Upper lobe of left lung (tissue), 6 donors: Measurements from ENCODE around the gene KCNQ2. TPM values are rescaled to one million over a fixed set of nuclear protein-coding genes. Genes with fewer than 3 reads are reported as not detected.

Experiments
- ATAC-seq, 2 donors: fragments of 200-7000 bp; cut with Tn5 transposase; one replicate each; pipeline ENCODE4 v1.9.1; 2022; ENCODE audit warnings: mild to moderate bottlenecking in 2 of 2, moderate library complexity in 2 of 2; ENCODE audit not compliant: low FRiP score in 2 of 2
- DNase-seq, 2 donors: peaks; one replicate each; pipeline ENCODE4 v3.0.0-alpha.2; 2019 to 2020
- H3K27ac ChIP-seq, 4 donors: fragments of 200-600 bp; sonication (generic); one replicate each; pipeline ENCODE4 v1.5.1; 2016 to 2019
- H3K27me3 ChIP-seq, 4 donors: fragments of 200-600 bp; sonication (generic); one replicate each; pipeline ENCODE4 v1.5.1; 2017 to 2019
- H3K36me3 ChIP-seq, 4 donors: fragments of 200-600 bp; sonication (generic); one replicate each; pipeline ENCODE4 v1.5.1; 2016 to 2019
- H3K4me1 ChIP-seq, 4 donors: fragments of 200-600 bp; sonication (generic); one replicate each; pipeline ENCODE4 v1.5.1; 2018 to 2019
- H3K4me3 ChIP-seq, 4 donors: fragments of 200-600 bp; sonication (generic); one replicate each; pipeline ENCODE4 v1.5.1; 2017 to 2019; ENCODE audit warnings: mild to moderate bottlenecking in 2 of 4, moderate library complexity in 1 of 4
- H3K9me3 ChIP-seq, 4 donors: fragments of 200-600 bp; sonication (generic); one replicate each; pipeline ENCODE4 v1.5.1; 2018 to 2019
- CTCF ChIP-seq, 6 experiments: fragments of 450-650 bp in 4 of 6; fragments of 200-600 bp in 2 of 6; sonication (generic) in 2 of 6; IDR thresholded peaks; one replicate each; pipeline ENCODE4 v1.5.1; 2016 to 2019; ENCODE audit warnings: antibody characterized with exemption in 6 of 6
- EP300 ChIP-seq, 4 donors: sonication (generic); formaldehyde crosslinking; IDR thresholded peaks; one replicate each; pipeline ENCODE4 v1.5.1; 2017; ENCODE audit warnings: antibody characterized with exemption in 4 of 4, control low read depth in 2 of 4
- POLR2A ChIP-seq, 4 donors: fragments of 450-650 bp; IDR thresholded peaks; one replicate each; pipeline ENCODE4 v1.5.1; 2016 to 2017; ENCODE audit warnings: antibody characterized with exemption in 4 of 4, mild to moderate bottlenecking in 2 of 4
- POLR2AphosphoS5 ChIP-seq, 2 donors: sonication (generic); formaldehyde crosslinking; IDR thresholded peaks; one replicate each; pipeline ENCODE4 v1.5.1; 2017; ENCODE audit warnings: antibody characterized with exemption in 2 of 2
- WGBS, 2 donors: methylation state at CpG; one replicate each; pipeline ENCODE4 v1.1.5; 2017 to 2018; 5-methylcytosine and 5-hydroxymethylcytosine counted together
- total RNA-seq, 6 donors: library from RNA; depleted of rRNA in 4 of 6; stranded (reverse); fragments of >200 nt in 4 of 6; gene quantifications; one replicate each; pipeline versions ENCODE4 v1.1.0 to v1.2.1, GENCODE V29; 2016 to 2021
- donor health status: DM: no; HTN: no; CAD: no; lungs with moderate emphysema.
- donor health status: DM: no; HTN: yes; CAD: no; lungs with severe emphysema.

Gene KCNQ2
- total RNA-seq, 6 donors from 2014 or later: 0.66 TPM; not detected in 5

GRCh38 chr20:63433351-63433750 lies 39.1 kb downstream of the KCNQ2 start:
- peak in 1 of 2 donors; percentile 42 for DNase-seq
- WGBS, 2 donors: 80 to 94% methylated on average over 12 to 18 of the region's 18 CpGs
- Histone ChIP-seq H3K4me3 (no peak overlapping the region), H3K9me3 (no peaks in the 10 kb centered on the region), H3K4me1 (peaks cover 0 to 6% (median 2%) of the 10 kb centered on the region in 4 donors), H3K27me3 (no peaks in the 10 kb centered on the region), H3K27ac (no peak overlapping the region), H3K36me3 (no peaks in the 10 kb centered on the region)
- ATAC-seq: no peak
- TF ChIP-seq EP300 (IDR thresholded peaks at IDR 0.05): no peak
- TF ChIP-seq POLR2AphosphoS5 (IDR thresholded peaks at IDR 0.05): no peak
- TF ChIP-seq POLR2A (IDR thresholded peaks at IDR 0.05): no peak
- TF ChIP-seq CTCF (IDR thresholded peaks at IDR 0.05): no peak

- no peaks in the 10 kb centered on the region for H3K36me3 ChIP-seq
- no peaks in the 10 kb centered on the region for H3K27me3 ChIP-seq
- H3K9me3 ChIP-seq: no peaks in the 10 kb centered on the region
- 87 to 92% methylated on average over 14 to 16 of the region's 16 CpGs for WGBS, 2 donors
- H3K4me1 ChIP-seq: peaks cover 0 to 6% (median 2%) of the 10 kb centered on the region in 4 donors
- ATAC-seq (no peak), DNase-seq (peak in 1 of 2 donors; percentile 58)
- H3K4me3 ChIP-seq: no peak overlapping the region
- TF ChIP-seq EP300 (IDR thresholded peaks at IDR 0.05) (no peak), POLR2A (IDR thresholded peaks at IDR 0.05) (no peak), POLR2AphosphoS5 (IDR thresholded peaks at IDR 0.05) (no peak), CTCF (IDR thresholded peaks at IDR 0.05) (no peak)
- no peak overlapping the region for H3K27ac ChIP-seq
These were observed 39.7 kb downstream of the KCNQ2 start for GRCh38 chr20:63432577-63433325.

GRCh38 chr20:63431944-63432343 lies 40.5 kb downstream of the KCNQ2 start:
- Histone ChIP-seq H3K27me3 (no peaks in the 10 kb centered on the region), H3K9me3 (no peaks in the 10 kb centered on the region), H3K4me1 (peaks cover 0 to 6% (median 2%) of the 10 kb centered on the region in 4 donors), H3K27ac (no peak overlapping the region), H3K4me3 (no peak overlapping the region), H3K36me3 (no peaks in the 10 kb centered on the region)
- ATAC-seq (no peak), DNase-seq (no peak)
- 50% methylated on average over 1 of the region's 1 CpG; no CpG with 5 or more reads in 1 of the 2 donors for WGBS, 2 donors
- TF ChIP-seq POLR2A (IDR thresholded peaks at IDR 0.05): no peak
- no peak for TF ChIP-seq EP300 (IDR thresholded peaks at IDR 0.05)
- TF ChIP-seq CTCF (IDR thresholded peaks at IDR 0.05): no peak
- no peak for TF ChIP-seq POLR2AphosphoS5 (IDR thresholded peaks at IDR 0.05)

- Histone ChIP-seq H3K4me3 (no peak overlapping the region), H3K27ac (no peak overlapping the region), H3K27me3 (no peaks in the 10 kb centered on the region), H3K4me1 (peaks cover 0 to 6% (median 2%) of the 10 kb centered on the region in 4 donors), H3K9me3 (no peaks in the 10 kb centered on the region), H3K36me3 (no peaks in the 10 kb centered on the region)
- ATAC-seq (no peak), DNase-seq (peak in 1 of 2 donors; percentile 71)
- 85 to 86% methylated on average over 12 to 14 of the region's 14 CpGs for WGBS, 2 donors
- no peak for TF ChIP-seq EP300 (IDR thresholded peaks at IDR 0.05)
- no peak for TF ChIP-seq POLR2AphosphoS5 (IDR thresholded peaks at IDR 0.05)
- no peak for TF ChIP-seq POLR2A (IDR thresholded peaks at IDR 0.05)
- TF ChIP-seq CTCF (IDR thresholded peaks at IDR 0.05): no peak
These were observed 41.6 kb downstream of the KCNQ2 start for GRCh38 chr20:63430891-63431290.
